DOHH2 (cell line): ENCODE measurements around the gene PGP.

Experiments
- CTCF ChIP-seq: fragments of 200-600 bp; sonication (generic); IDR thresholded peaks from one replicate; pipeline ENCODE4 v1.5.1; 2014; ENCODE audit warnings: antibody characterized with exemption, mild to moderate bottlenecking, low read depth, low read length; ENCODE audit not compliant: poor library complexity, severe bottlenecking
- EZH2phosphoT487 ChIP-seq: fragments of 200-600 bp; sonication (generic); IDR thresholded peaks from 2 replicates; pipeline ENCODE4 v1.6.1; 2017; ENCODE audit warnings: borderline replicate concordance, mild to moderate bottlenecking, antibody characterized with exemption, low read length, moderate library complexity, mixed read lengths

DNA sequence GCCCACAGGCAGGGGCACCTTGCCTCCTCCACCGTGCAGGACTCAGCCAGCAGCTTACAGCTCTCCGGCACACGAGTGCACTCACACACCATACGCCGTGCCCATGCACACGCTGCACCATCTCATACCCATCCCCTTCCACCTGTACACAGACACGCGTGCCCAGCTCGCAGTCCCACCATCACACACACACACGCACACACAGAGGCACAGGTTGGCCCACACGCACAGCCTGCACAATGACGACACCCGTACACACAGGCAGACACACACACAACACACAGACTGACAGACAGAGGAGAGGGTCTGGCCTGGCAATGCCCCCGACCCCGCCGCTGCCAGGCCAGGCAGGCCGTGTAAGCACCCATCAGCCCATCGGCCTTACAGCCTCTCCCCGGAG lies 30.3 kb downstream of the PGP start:
- TF ChIP-seq CTCF (no peak), EZH2phosphoT487 (no peak)
